Kidney glomerular epithelial cell (primary cell): Measurements from ENCODE around the gene NKX2-4.

Experiments
- DNase-seq: peaks from one replicate; lab custom pipeline; 2025; lab: John Stamatoyannopoulos, UW

Gene NKX2-4

GRCh38 chr20:21360705-21361104, 36.6 kb downstream of the NKX2-4 start:
- DNase-seq: no peak

GRCh38 chr20:21358737-21359136, 38.6 kb downstream of the NKX2-4 start:
- no peak for DNase-seq

GRCh38 chr20:21357844-21358243, 39.5 kb downstream of the NKX2-4 start:
- no peak for DNase-seq

- DNase-seq: peak; percentile 19
These were observed 40.9 kb downstream of the NKX2-4 start for GRCh38 chr20:21356386-21356785.

GRCh38 chr20:21355981-21356380, 41.3 kb downstream of the NKX2-4 start:
- DNase-seq: no peak

GRCh38 chr20:21353236-21353635, 44.1 kb downstream of the NKX2-4 start:
- DNase-seq: peak; percentile 38

GRCh38 chr20:21352703-21353102, 44.6 kb downstream of the NKX2-4 start:
- no peak for DNase-seq
